DMS53 (cell line): Measurements from ENCODE around the gene TOMT.

Source experiments
- DNase-seq: peaks from one replicate; lab custom pipeline; 2025; lab: John Stamatoyannopoulos, UW

TOMT gene

DNA sequence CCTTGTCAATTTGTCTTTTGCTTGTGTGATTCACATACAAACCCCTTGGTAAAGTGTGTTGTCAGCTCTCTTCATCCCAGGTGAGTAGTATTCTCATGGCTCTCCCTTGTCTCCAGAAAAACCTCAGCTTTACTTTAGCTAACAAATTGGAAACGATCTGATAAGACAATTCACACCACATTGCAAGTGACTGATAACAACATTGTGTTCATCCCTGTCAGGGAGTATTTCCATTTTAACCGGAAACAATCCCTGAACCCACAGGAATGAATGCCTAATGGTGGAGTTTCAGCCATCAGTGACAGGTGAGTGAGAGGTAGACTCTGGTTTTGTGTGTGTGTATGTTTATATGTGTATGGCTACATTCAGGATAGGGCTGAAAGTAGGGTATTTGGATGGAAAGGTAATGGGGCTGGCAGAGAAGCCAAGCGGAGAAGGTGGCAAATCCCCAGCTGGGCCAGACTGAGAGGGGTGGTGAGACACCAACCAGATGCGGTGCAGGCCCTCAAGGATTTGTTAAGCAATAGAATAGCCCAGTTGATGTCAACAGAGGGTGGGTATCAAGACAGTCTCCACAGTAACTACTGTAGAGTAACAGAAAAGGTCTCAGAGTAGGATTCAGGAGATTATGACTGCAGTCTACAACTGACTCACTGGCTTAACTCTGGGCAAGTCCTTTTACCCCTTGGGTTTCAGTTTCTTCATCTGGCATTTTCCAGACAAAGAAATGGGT lies 17.5 kb upstream of the TOMT start:
- DNase-seq: no peak

DNA sequence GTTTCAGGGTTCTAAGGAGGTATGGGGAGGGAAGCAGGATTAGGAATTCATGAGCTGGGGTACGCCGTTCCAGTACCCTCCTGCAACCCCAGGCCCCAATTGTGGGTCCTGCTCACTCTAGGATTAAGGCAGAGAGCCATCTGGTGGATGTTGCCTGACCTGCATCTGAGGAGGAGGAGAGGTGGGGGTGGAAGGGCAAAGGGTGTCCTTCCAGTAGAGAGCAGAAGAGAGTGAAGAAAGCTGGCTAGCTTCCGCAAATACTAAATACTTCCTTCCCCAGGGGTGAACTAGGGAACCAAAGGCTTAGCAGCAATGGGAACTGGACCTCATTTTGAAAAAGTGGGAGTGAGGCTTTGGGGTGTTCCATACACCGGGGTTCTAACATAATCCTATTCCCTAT lies 14.4 kb upstream of the TOMT start:
- DNase-seq: peak; percentile 86

DNA sequence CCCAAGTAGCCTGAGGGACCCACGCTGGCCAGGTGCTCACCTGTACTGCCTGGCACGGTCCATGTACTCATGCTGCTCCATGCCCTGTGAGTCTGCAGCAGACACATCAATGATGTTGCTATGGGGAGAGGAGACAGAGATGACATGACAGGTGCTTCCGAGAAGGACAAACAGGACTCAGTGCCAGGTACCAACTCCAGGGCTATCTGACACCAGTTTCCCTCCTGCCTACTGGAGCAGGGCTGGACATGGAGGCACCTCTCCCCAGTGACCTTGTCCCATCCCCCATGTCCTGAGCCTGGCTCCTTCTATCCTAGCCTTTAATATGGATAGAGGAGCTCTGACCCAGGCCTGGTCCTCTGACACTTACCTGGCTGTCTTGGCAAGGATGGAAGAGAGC lies 7.0 kb upstream of the TOMT start:
- no peak for DNase-seq

DNA sequence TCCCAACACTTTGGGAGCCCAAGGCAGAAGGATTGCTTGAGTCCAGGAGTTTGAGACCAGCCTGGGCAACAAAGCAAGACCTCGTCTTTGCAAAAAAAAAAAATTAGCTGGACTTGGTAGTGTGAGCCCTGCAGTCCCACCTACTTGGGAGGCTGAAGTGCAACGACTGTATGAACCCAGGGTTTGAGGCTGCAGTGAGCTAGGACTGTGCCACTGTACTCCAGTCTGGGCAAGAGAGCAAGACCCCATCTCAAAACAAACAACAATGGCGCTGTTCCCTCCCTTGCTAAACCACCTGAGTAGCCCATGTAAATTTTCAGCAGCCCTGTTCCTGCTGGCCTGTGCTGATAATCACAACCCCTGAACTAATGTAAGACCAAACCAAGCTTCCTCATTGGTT lies 5.7 kb upstream of the TOMT start:
- DNase-seq: no peak

DNA sequence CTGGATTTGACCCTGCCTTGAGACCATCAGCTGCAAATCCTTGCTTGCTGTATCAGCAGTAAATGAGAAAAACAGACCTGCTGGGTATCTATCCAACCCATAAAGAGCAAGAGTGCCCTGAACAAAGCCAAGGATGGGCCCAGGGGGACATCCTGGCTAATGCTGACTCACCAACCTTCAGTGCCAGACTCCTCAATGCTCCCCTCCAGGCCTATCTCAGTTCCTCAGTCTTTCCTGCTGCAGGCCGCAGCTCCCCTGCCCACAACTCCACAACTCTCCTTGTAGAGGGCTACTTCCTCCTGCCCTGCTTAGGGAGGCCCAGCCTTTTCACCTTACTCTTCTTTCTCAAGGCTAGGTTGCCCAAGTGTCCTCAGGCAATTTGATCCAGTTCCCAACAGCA lies 5.3 kb upstream of the TOMT start:
- no peak for DNase-seq

DNA sequence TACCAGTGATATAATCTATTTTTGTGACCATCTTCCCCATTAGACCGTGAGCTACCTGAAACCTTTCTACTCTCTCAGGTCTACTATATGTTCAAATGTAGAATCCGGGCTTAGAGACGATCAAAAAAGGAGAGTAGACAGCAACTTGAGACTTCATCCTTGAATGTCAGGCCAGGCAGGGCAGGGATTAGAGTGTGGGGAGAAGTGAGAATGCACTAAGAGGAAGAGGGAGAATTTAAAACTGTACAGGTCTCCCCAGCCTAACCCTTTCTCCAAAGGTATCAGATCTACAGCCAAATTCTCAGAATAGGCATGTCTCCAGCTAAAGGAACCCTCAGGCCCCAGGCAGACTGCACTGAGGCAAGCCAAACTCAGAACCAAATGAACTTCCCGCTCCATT lies 3.6 kb upstream of the TOMT start:
- no peak for DNase-seq

DNA sequence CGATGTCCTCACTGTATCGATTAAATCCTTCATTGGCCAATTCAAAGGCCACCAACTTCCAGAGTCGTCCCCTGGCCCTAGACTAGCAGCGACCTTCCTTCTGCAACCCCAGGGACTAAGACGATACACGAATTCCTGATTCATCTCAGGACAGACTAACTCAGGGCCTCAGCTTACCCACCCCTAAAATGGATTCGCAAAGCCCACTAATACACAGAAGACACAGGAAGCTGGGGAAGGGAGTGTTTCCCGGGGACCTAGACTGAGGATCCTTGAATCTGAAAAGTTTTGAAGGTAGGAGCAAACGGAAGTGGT lies 3.1 kb upstream of the TOMT start:
- no peak for DNase-seq

DNA sequence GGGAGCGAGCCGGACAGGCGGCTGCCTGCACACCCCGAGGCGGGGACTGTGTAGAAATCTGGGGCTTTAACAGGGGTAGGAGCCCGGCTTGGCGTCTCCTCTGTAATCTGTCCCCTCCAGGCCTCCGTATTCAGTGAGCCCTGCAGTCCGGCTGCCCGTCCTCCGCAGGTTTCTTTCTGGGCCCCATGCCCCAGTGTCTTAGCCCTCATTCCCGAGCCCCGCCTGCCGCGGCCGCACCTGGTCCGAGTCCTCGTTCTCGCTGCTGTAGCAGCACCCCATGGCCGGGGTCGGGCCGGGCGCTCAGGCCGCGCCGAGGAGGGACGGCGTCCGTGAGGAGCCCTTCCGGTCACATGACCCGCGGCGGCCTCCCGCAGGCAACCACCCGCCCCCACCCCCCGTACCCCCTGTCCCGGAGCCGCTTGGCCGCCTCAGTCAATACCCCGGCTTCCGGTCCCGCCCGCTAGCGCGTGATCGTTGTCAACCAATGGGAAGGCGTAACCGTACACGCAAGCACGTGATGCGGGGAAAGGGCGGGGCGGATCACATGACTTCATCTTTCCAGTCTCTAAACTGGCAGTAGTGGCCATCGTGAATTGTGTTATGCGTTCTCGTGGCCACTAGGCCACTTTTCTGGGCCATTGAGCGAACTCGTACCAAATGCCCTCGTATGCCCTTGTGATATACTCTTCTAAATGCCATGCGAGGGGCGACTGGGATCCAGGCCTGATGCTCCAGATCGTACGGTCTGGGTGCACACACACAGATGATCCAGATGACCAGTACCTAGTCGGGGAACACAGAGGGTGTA lies 2.6 kb upstream of the TOMT start, which contains the start of gene LAMTOR1:
Gene LAMTOR1 (minus strand): TSS at position 352 of the 808 bp plus-strand sequence. CDS start 73 bp downstream, at position 279.
- peak; percentile 100 for DNase-seq

DNA sequence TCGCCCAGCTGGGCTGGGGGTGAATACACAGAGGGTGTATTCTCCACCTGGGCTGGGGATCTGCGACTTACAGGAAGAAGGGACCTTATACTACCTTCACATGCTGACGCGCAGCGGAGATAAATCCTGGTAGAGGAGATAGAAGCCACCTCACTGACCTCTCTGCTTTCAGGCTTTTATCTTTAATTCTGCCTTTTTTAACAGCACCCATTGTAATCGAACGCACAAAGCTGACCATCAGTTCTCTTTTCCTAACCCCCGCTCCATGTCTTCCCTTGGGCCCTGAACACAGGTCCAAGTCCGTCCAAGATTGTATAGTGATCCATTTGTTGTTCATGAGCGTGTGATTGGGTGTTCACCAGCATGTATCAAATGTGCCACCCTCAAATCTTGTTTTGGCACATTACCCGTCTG lies 2.0 kb upstream of the TOMT start:
- no peak for DNase-seq

DNA sequence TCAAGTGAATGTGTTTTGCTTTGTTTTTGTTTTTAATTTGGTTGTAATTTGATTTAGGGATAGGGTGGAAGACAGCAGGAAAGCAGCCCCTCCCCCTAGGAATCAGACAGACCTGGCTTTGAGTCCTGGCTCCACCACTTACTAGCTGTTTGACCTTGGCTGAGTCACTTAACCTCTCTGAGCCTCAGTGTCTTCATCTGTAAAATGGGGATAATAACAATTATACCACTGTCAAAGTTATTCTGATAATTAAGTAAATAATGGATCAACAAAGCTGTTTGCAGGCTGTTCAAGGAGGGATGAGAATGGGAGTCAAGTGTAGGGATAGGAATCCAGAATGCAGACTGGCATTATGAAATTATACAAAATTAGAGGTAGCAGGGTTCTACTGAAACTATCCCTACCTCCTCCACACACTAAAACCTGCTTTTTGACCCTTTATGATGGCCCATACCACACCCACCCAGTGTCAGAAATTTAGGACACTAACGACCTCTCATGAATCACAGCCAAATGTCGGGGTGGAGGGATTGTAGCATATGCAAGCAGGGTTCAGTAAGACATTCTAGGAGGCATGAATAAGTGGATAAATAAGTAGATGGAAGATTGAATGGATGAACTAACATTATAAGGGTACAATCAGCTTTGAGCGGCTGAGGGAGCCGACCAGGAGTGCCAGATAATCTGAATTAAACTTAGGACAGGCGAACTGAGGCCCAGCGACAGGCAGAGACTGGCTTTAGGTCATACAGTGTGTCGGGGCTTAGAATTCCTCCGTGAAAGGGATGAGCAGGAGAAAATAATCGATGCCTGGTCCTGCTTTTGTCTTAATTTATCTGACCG lies 5.8 kb downstream of the TOMT start:
- DNase-seq: no peak

DNA sequence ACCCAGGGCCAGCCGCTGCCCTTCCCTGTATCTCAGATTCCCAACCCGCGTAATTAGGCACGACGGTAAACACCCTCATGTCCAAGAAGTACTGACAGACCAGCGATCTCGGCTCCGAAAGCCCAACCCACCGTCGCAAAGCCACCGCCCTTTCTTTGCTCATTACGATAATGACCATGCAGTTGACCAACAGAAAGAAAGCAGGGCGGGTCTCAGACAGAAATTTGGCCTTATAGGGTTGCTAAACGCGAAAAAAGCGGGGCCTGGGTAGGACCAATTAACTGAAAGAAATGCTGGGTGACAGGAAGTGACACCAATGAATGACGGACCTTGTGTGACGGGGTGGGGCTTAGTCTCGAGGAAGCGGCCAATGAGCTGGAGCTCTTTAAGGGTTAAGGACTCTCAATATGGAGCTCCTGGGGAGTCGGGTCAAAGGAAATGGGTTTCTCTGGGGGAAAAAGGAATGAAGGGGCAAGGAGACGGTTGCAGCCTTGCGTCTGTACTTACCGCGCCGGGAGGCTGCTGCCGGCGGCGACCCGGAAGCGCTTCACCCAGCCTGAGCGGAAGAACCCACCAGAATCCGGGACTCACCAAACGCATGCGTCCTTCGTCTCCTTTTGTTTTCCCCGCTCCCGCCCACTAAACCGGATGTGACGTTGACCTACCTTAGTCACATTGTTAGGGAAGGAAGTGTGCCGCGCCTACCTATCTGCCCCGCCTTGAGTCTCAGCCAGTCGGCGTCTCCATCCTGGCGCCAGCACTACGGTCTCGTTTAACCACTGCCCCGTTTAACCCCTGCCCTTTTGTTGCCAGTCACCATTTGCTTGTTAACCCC lies 6.6 kb downstream of the TOMT start, which contains the start of gene ANAPC15:
Gene ANAPC15 (minus strand): TSS at position 553 of the 835 bp plus-strand sequence. CDS start 1,419 bp downstream, outside the sequence.
- DNase-seq: peak; percentile 100

DNA sequence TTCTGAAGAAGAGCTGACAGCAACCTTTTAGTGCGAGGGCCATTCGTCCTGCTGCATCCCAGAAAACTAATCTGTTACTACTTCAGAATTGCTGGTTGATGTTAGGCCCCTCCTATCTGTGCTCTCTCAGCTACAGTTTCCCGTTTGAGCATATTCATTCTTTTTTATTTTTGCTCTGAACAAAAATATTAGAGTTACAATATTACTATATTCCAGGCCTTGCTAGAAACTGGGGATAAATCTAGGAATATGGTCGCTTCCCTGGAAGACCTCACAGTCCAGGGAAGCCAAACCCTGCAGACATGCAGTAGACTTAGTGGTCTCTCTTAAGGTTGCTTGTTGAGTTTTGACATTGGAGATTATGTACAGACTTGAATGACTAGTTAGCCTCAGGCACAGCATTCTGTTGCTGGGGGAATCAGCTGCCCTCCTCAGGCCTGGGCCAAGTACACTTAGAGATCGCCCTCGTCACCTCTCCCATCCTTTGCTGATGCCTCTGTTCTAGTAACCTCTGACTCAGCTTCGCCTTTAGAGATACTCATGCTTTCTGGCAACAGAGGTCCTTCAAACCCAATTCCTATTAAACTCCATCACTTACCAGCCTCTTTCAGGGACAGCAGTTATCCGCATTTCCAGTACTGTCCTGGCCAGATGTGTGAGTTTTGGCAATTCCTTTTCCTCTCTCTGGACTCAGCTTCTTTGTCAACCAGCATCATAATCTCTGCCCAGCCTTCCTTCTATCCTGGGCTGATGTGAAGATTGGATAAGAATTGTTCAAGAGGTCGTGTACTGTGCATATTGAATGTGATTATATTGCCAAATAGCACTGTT lies 7.5 kb downstream of the TOMT start:
- no peak for DNase-seq

DNA sequence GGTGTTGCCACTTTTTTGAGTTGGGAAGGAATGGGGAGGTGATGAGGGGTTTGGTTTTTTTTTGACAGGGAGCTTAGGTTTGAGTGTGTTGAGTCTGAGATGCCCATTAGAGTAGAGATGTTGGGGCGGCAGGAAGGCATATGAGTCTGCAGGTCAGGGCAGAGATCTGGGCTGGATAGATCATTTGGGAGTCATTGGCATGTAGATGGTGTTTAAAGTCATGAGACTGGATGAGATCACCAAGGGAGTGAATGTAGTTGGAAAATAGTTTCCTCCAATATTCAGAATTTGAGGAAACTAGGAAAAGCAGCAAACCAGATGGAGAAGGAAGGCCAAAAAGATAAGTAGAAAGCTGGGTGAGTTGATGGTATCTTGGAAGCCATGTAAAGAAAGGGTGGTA lies 8.8 kb downstream of the TOMT start:
- DNase-seq: no peak

DNA sequence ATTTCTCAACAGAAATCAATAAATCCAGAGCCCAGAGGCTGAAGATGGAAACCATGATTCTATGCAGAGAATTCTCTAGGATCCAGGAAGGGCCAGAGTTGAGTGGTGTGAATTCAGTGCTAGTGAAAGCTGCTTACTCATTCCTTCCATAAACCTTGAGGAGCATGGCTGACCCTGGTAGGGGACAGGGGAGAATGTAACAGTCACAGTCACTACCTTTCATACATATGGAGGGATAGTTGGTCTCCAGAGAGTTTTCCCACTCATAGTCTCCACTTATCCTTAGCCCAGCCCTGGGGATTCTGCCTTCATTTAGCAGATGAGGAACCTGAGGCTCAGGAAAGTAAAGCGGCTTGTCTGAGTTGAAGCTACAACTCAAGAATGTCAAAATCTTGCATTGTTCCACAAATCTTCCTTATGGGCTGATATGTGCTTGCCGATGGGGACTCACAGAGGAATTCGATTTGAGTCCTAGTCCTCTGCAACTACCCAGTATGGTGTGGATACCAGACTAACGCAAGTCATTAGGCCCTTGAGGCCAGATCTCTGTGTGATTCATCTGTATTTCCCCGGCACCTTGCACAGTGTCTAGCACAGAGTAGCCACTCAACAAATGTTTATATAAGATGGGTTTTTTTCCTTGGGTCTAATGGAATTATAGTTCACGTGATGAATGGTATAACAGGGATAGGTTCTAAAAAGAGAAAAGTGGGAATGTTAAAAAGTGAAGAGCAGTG lies 10.5 kb downstream of the TOMT start:
- no peak for DNase-seq

DNA sequence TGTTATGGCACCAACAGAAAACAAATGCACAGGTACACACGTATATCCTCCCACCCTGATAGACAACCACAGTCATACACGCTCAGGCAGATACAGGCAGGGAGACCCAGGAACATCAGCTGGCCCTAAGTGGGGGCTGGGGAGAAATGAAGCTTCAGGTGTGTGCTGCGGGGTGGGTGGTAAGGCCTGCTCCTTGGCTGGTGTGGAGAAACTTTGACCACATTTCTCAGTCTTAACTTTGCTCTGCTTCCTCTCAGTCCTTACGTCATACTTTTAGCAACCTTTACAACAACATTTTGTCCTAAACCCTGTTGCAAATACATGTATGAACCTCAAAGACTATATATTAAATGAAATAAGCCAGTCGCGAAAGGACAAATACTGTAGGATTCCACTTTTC lies 13.5 kb downstream of the TOMT start:
- DNase-seq: no peak

DNA sequence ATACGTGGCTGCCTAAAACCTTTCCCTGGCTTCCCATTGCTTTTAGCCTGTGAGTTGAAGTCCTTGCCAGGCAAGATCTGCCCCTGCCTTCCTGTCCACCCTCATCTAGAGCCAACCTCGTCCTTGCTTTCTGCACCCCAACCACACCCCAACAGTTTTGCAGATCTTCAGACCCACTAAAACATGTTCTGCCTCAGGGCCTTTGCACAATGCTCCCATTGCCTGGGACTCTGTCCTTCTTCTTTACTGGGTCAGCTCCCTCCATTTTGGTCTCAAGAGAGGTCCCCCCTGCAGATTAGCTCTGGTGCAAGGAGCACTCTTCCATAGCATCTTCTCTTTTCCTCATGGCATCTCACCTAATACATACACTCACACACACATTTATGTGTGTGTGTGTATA lies 15.2 kb downstream of the TOMT start:
- no peak for DNase-seq

DNA sequence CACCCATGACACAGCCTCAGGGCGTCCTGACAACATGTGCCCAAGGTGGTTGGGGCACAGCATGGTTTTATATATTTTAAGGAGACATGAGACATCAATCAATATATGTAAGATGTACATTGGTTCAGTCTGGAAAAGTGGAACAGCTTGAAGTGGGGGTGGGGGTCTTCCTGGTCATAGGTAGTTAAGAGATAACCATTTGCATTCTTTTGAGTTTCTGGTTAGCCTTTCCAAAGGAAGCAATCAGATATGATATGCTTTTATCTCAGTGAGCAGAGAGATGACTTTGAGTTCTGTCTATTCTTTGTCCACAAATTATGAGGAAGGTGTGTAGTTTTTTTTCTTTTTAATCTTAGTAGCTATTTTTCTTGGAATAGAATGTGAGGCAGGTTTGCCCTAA lies 16.9 kb downstream of the TOMT start:
- no peak for DNase-seq

DNA sequence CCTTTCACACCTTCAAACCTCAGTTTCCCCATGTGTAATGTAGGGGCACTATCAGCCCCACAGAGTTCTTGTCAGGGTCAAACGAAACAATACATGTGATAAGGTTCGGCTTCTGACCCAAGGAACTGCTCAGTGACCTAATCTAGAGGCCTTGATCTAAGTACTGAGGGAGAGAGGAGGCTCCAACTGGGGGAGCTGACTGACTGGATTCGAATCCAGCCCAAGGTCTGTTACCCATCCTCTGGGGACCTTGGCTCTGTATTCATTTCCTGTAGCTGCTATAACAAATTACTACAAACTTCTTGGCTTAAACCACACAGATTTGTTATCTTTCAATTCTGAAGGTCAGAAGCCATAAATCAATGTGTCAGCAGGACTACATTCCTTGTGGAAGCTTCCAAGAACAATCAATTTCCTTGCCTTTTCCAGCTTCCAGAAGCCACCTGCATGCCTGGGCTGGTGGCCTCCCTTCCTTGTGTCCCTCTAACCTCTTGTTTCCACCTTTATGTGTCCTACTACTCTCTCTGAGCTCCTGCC lies 17.5 kb downstream of the TOMT start:
- DNase-seq: no peak

DNA sequence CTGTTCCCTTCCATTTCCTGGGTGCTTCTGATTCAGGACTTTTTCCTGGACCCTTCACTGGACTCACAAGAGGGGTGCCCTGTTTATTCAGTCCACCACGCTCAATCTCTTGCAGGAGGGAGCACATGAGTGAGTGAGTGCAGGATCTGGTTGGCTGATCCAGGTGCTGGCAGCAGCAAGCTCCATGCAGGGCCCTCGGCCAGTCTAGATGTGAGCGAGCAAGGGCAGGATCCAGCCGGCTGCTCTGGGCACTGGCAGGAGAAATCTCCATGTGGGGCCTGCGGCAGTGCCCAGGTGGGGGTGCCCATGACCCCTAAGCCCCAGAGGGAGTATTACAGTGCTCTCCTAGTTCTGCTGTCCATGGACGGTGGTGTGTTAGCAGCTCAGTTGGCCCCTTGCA lies 18.3 kb downstream of the TOMT start:
- no peak for DNase-seq

DNA sequence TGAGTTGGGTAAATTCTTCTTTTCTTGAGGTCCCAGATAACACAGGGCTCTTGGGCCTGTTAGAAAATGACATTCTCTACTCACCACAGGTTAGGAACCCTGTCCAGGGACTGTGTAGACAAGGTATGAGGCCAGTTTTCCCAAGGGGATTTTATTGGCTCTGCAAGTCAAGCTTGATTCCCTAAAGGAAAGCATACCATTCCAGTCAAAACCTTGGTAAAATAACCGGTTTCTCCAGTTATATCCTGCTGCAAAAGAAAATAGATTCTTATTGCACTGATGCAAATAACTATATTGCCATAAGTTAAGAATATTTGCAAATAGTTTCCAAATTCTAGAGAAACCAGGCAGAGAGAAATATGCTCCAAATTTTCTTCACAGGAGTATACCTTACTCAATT lies 20.2 kb downstream of the TOMT start:
- no peak for DNase-seq
